ENCODE measurements around the gene TMEM151B. TPM values are rescaled to one million over a fixed set of nuclear protein-coding genes. Genes with fewer than 3 reads are reported as not detected.

The TMEM151B gene
- polyA plus RNA-seq, 2 of the 4 experiments (the other 2 are of a cell fraction): 0.01 TPM; not detected in 1

DNA sequence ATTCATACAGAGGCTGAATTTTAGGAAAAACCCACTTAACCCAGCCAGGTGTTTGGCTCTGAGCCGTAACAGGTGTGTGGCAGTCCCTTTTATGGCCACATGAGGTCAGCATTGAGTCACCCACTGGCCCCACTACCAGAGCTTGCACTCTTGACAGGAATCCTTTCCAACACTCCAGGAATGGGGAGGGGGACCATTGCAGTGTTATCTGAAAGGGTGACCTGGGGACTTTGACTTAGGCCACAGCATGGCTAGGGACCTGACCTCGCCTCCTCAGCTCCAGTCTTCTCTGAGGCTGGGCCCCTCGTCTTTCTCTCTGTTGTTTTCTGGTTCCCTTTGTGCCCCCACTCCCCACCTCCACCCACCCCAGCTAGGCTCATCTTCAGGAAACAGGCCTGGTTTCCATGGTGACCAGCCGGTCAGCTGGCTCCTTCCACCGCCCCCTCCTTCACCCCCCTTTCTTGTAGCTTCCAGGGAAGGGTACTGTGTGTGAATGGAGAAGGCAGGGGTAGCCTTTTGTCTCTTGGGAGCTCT, 2.1 kb upstream of the TMEM151B start:
- Histone ChIP-seq H3K4me2 (no peak overlapping the region), H3K9me3 (no peaks in the 10 kb centered on the region), H3K4me3 (no peak overlapping the region), H3K4me1 (peaks cover 16% of the 10 kb centered on the region), H3K27ac (no peak overlapping the region)
- FAIRE-seq (no peak), DNase-seq (ENCODE audit: low read depth in 1 of 2, low spot score in 1 of 2) (peak; percentile 37 to 53), ATAC-seq (peak; percentile 16 to 41; a peak in 3 of 6 replicates)
- 0% methylated on average over 2 of the region's 5 CpGs for WGBS (ENCODE audit: missing lambda C conversion rate)
- ChIA-PET POLR2A (no interaction called here), CTCF (interaction anchor here (0.7 to 6.2 kb wide), 30 partner anchors 10 to 193 kb away, joined by 3 to 181 read pairs (median 4); partner anchors contain the start of genes AARS2, HSP90AB1, SLC35B2 and SPATS1)
- TF ChIP-seq CEBPB (IDR thresholded peaks at IDR 0.05) (no peak), CBX8 (IDR thresholded peaks at IDR 0.05) (no peak), SMC3 (IDR thresholded peaks at IDR 0.05) (peak; percentile 69), RAD21 (conservative IDR thresholded peaks at IDR 0.05 in 1 of 2, IDR thresholded peaks at IDR 0.05 in 1 of 2) (peak; percentile 75 to 88), HOXB5 (CRISPR knock-in tag; IDR thresholded peaks at IDR 0.05) (no peak), ZNF302 (CRISPR knock-in tag; IDR thresholded peaks at IDR 0.05) (no peak)
- TF ChIP-seq, protein P1, sequence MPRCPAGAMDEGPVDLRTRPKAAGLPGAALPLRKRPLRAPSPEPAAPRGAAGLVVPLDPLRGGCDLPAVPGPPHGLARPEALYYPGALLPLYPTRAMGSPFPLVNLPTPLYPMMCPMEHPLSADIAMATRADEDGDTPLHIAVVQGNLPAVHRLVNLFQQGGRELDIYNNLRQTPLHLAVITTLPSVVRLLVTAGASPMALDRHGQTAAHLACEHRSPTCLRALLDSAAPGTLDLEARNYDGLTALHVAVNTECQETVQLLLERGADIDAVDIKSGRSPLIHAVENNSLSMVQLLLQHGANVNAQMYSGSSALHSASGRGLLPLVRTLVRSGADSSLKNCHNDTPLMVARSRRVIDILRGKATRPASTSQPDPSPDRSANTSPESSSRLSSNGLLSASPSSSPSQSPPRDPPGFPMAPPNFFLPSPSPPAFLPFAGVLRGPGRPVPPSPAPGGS (IDR thresholded peaks at IDR 0.05): no peak
- TF ChIP-seq, protein P2, sequence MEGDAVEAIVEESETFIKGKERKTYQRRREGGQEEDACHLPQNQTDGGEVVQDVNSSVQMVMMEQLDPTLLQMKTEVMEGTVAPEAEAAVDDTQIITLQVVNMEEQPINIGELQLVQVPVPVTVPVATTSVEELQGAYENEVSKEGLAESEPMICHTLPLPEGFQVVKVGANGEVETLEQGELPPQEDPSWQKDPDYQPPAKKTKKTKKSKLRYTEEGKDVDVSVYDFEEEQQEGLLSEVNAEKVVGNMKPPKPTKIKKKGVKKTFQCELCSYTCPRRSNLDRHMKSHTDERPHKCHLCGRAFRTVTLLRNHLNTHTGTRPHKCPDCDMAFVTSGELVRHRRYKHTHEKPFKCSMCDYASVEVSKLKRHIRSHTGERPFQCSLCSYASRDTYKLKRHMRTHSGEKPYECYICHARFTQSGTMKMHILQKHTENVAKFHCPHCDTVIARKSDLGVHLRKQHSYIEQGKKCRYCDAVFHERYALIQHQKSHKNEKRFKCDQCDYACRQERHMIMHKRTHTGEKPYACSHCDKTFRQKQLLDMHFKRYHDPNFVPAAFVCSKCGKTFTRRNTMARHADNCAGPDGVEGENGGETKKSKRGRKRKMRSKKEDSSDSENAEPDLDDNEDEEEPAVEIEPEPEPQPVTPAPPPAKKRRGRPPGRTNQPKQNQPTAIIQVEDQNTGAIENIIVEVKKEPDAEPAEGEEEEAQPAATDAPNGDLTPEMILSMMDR (IDR thresholded peaks at IDR 0.05): peak; percentile 76

DNA sequence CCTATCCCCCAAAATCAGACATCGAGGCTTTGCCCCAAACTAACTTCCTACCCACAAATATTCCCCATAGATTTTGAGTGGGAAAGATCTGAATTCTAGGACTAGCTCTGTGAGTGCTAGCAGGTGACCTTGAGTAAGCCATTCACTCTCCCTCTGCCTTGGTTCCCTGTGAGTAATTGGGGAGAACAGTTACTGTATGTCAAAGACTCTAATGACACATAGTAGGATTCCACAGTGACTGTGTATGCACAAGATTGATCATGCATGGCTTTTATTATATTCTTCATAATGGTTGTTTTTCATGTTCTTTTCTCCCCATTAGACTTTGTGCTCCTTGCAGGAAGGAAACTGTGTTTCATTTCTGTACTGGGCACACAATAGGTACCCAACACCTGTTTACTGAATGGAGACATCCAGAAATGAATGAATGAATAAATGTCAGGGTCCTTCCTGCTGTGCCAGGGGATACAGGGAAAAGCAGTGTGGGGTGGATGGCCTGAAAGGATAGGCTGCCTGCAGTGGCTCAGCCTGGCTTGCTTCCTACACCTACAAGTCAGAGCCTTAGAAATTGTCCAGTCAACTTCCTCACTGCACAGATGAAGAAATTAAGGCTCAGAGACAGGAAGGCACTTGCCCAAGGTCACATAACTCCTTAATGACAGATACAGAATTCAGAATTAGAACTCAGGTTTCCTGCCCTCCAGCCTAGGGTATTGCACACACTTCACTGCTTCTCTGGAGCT, 901 bp upstream of the TMEM151B start:
- ATAC-seq (no peak), FAIRE-seq (no peak), DNase-seq (ENCODE audit: low read depth in 1 of 2, low spot score in 1 of 2) (no peak)
- Histone ChIP-seq H3K4me3 (no peak overlapping the region), H3K27ac (no peak overlapping the region), H3K4me1 (peaks cover 4% of the 10 kb centered on the region; the same call in 2 of the 3 replicates), H3K9me3 (no peaks in the 10 kb centered on the region), H3K4me2 (no peak overlapping the region)
- TF ChIP-seq NFE2L2 (conservative IDR thresholded peaks at IDR 0.05; ENCODE audit: low read length): no peak
- TF ChIP-seq TFCP2L1 (CRISPR knock-in tag; IDR thresholded peaks at IDR 0.05): no peak
- TF ChIP-seq ZSCAN20 (CRISPR knock-in tag; IDR thresholded peaks at IDR 0.05): no peak
- no peak for TF ChIP-seq ESRRA (IDR thresholded peaks at IDR 0.05; ENCODE audit: borderline replicate concordance, low read length)
- no peak for TF ChIP-seq HOXB5 (CRISPR knock-in tag; IDR thresholded peaks at IDR 0.05)
- no peak for TF ChIP-seq RNF2 (IDR thresholded peaks at IDR 0.05; ENCODE audit: borderline replicate concordance, low read depth)
- TF ChIP-seq KDM1A (IDR thresholded peaks at IDR 0.05; ENCODE audit: low read depth): no peak
- no peak for TF ChIP-seq RFX5 (IDR thresholded peaks at IDR 0.05)
- no peak for TF ChIP-seq SMC3 (IDR thresholded peaks at IDR 0.05)
- TF ChIP-seq, protein P3, sequence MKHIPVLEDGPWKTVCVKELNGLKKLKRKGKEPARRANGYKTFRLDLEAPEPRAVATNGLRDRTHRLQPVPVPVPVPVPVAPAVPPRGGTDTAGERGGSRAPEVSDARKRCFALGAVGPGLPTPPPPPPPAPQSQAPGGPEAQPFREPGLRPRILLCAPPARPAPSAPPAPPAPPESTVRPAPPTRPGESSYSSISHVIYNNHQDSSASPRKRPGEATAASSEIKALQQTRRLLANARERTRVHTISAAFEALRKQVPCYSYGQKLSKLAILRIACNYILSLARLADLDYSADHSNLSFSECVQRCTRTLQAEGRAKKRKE (CRISPR knock-in tag; IDR thresholded peaks at IDR 0.05; ENCODE audit: low read depth): no peak
- no peak for TF ChIP-seq CHD2 (IDR thresholded peaks at IDR 0.05; ENCODE audit: low read length, partially characterized antibody)
- TF ChIP-seq, protein P4, sequence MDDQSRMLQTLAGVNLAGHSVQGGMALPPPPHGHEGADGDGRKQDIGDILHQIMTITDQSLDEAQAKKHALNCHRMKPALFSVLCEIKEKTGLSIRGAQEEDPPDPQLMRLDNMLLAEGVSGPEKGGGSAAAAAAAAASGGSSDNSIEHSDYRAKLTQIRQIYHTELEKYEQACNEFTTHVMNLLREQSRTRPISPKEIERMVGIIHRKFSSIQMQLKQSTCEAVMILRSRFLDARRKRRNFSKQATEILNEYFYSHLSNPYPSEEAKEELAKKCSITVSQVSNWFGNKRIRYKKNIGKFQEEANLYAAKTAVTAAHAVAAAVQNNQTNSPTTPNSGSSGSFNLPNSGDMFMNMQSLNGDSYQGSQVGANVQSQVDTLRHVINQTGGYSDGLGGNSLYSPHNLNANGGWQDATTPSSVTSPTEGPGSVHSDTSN (IDR thresholded peaks at IDR 0.05): no peak
- no peak for TF ChIP-seq BHLHE40 (IDR thresholded peaks at IDR 0.05; ENCODE audit: low read depth, low read length)
- no peak for TF ChIP-seq ZC3H11A (IDR thresholded peaks at IDR 0.05)
- TF ChIP-seq FOSL2 (IDR thresholded peaks at IDR 0.05): no peak
- TF ChIP-seq FOSL2 (CRISPR knock-in tag; IDR thresholded peaks at IDR 0.05): no peak
- TF ChIP-seq EHF (CRISPR knock-in tag; IDR thresholded peaks at IDR 0.05): no peak
- TF ChIP-seq, protein P5, sequence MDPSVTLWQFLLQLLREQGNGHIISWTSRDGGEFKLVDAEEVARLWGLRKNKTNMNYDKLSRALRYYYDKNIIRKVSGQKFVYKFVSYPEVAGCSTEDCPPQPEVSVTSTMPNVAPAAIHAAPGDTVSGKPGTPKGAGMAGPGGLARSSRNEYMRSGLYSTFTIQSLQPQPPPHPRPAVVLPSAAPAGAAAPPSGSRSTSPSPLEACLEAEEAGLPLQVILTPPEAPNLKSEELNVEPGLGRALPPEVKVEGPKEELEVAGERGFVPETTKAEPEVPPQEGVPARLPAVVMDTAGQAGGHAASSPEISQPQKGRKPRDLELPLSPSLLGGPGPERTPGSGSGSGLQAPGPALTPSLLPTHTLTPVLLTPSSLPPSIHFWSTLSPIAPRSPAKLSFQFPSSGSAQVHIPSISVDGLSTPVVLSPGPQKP (IDR thresholded peaks at IDR 0.05; ENCODE audit: low read depth, low read length): no peak
- ChIA-PET POLR2A (no interaction called here), CTCF (interaction anchor here (0.6 to 6.2 kb wide), 10 partner anchors 9 to 1882 kb away, joined by 3 to 181 read pairs (median 8); partner anchors contain the start of gene HSP90AB1)
- WGBS (ENCODE audit: missing lambda C conversion rate): 0% methylated on average over 1 of the region's 1 CpG
